Neural cell (in vitro differentiated cells): ENCODE data around the gene HLA-F. TPM values are rescaled to one million over a fixed set of nuclear protein-coding genes. Genes with fewer than 3 reads are reported as not detected.

Experiments used
- H2AFZ ChIP-seq: fragments of 200-600, 300-800 bp; sonication (generic), shearing (Covaris generic); 2 replicates; pipeline ENCODE4 v1.6.0; 2014; ENCODE audit warnings: low read depth, mild to moderate bottlenecking, antibody characterized with exemption, low read length, moderate library complexity
- H3F3A ChIP-seq: fragments of 200-600 bp; shearing (Covaris generic); 2 replicates; pipeline ENCODE4 v1.6.1; 2016; ENCODE audit warnings: mild to moderate bottlenecking, moderate library complexity, mixed read lengths, antibody characterized with exemption, low read length; ENCODE audit not compliant: insufficient read depth, poor library complexity, severe bottlenecking
- H3K27ac ChIP-seq: fragments of 200-600, 300-800 bp; sonication (generic), shearing (Covaris generic); 2 replicates; pipeline ENCODE4 v1.5.1; 2014; ENCODE audit warnings: mild to moderate bottlenecking, low read length, moderate library complexity
- H3K27me3 ChIP-seq: fragments of 300-800, 200-600 bp; sonication (generic), shearing (Covaris generic); 2 replicates; pipeline ENCODE4 v1.6.0; 2014; ENCODE audit warnings: mild to moderate bottlenecking, low read depth, low read length, moderate library complexity; ENCODE audit not compliant: insufficient read depth
- H3K36me3 ChIP-seq: fragments of 300-800, 200-600 bp; sonication (generic), shearing (Covaris generic); 2 replicates; pipeline ENCODE4 v1.5.1; 2014; ENCODE audit warnings: mild to moderate bottlenecking, antibody characterized with exemption, low read length, moderate library complexity; ENCODE audit not compliant: insufficient read depth
- H3K4me2 ChIP-seq: fragments of 300-800, 200-600 bp; sonication (generic), shearing (Covaris generic); 2 replicates; pipeline ENCODE4 v1.6.0; 2014; ENCODE audit warnings: mild to moderate bottlenecking, low read length
- H3K4me3 ChIP-seq: fragments of 300-800, 200-600 bp; sonication (generic), shearing (Covaris generic); 2 replicates; pipeline ENCODE4 v1.5.1; 2014; ENCODE audit warnings: mild to moderate bottlenecking, low read length, moderate library complexity
- H3K79me2 ChIP-seq: fragments of 200-600 bp; shearing (Covaris generic); replicated peaks from 2 replicates; pipeline ENCODE4 v1.6.0; 2014; ENCODE audit warnings: mild to moderate bottlenecking, low read length, moderate library complexity; ENCODE audit not compliant: insufficient read depth
- H3K9ac ChIP-seq: fragments of 300-800, 200-600 bp; sonication (generic), shearing (Covaris generic); 2 replicates; pipeline ENCODE4 v1.6.1; 2016; ENCODE audit warnings: mild to moderate bottlenecking, low read length, mixed read lengths
- H3K9me2 ChIP-seq: fragments of 200-600 bp; shearing (Covaris generic); 2 replicates; pipeline ENCODE4 v1.6.1; 2016; ENCODE audit warnings: mild to moderate bottlenecking, low read length, mixed read lengths; ENCODE audit not compliant: insufficient read depth
- H3K9me3 ChIP-seq: fragments of 200-600, 300-800 bp; sonication (generic), shearing (Covaris generic); 2 replicates; pipeline ENCODE4 v1.6.1; 2016; ENCODE audit warnings: mild to moderate bottlenecking, mixed run types, low read length, moderate library complexity, mixed read lengths
- H4K20me1 ChIP-seq: fragments of 200-600 bp; shearing (Covaris generic); 2 replicates; pipeline ENCODE4 v1.6.1; 2016; ENCODE audit warnings: mild to moderate bottlenecking, mixed run types; ENCODE audit not compliant: insufficient read depth
- EP300 ChIP-seq: fragments of 450-650 bp; conservative IDR thresholded peaks from 2 replicates; pipeline ENCODE4 v1.6.1; 2014; ENCODE audit warnings: antibody characterized with exemption, mild to moderate bottlenecking, moderate library complexity; ENCODE audit not compliant: poor library complexity, severe bottlenecking
- EZH2 ChIP-seq: fragments of 200-600, 300-800 bp; shearing (Covaris generic), sonication (generic); IDR thresholded peaks from 2 replicates; pipeline ENCODE4 v1.6.1; 2014; ENCODE audit warnings: antibody characterized with exemption, low read length, borderline replicate concordance, mild to moderate bottlenecking; ENCODE audit not compliant: insufficient read depth, poor library complexity, severe bottlenecking
- MXI1 ChIP-seq: fragments of 450-650 bp; conservative IDR thresholded peaks from 2 replicates; pipeline ENCODE4 v1.6.1; 2014; ENCODE audit warnings: antibody characterized with exemption, mild to moderate bottlenecking; ENCODE audit not compliant: poor library complexity, severe bottlenecking
- POLR2AphosphoS5 ChIP-seq: IDR thresholded peaks from 2 replicates; pipeline ENCODE4 v1.6.1; 2012
- RAD21 ChIP-seq: fragments of 450-650 bp; conservative IDR thresholded peaks from 2 replicates; pipeline ENCODE4 v1.6.1; 2014; ENCODE audit warnings: antibody characterized with exemption, mild to moderate bottlenecking, moderate library complexity
- SMC3 ChIP-seq: fragments of 450-650 bp; conservative IDR thresholded peaks from 2 replicates; pipeline ENCODE4 v1.6.1; 2014; ENCODE audit warnings: antibody characterized with exemption, mild to moderate bottlenecking, moderate library complexity; ENCODE audit not compliant: poor library complexity
- TAF1 ChIP-seq: IDR thresholded peaks from 2 replicates; pipeline ENCODE4 v1.6.1; 2012; ENCODE audit warnings: low read depth
- polyA plus RNA-seq: library from polyadenylated mRNA; depleted of rRNA; stranded (reverse); fragments of >200 nt; gene quantifications from 2 replicates; pipeline ENCODE4 v1.2.3, GENCODE V29; 2014
- TF ChIP-seq, protein P1 (sequence below): fragments of 450-650 bp; IDR thresholded peaks from 2 replicates; pipeline ENCODE4 v1.5.1; 2014; ENCODE audit warnings: antibody characterized with exemption, mild to moderate bottlenecking, moderate library complexity; ENCODE audit not compliant: poor library complexity, severe bottlenecking
- TF ChIP-seq, protein P2 (sequence below): IDR thresholded peaks from 2 replicates; pipeline ENCODE4 v1.6.1; 2012; ENCODE audit warnings: borderline replicate concordance

Gene HLA-F
- polyA plus RNA-seq, 1 donor from 2014 or later = not detected

DNA sequence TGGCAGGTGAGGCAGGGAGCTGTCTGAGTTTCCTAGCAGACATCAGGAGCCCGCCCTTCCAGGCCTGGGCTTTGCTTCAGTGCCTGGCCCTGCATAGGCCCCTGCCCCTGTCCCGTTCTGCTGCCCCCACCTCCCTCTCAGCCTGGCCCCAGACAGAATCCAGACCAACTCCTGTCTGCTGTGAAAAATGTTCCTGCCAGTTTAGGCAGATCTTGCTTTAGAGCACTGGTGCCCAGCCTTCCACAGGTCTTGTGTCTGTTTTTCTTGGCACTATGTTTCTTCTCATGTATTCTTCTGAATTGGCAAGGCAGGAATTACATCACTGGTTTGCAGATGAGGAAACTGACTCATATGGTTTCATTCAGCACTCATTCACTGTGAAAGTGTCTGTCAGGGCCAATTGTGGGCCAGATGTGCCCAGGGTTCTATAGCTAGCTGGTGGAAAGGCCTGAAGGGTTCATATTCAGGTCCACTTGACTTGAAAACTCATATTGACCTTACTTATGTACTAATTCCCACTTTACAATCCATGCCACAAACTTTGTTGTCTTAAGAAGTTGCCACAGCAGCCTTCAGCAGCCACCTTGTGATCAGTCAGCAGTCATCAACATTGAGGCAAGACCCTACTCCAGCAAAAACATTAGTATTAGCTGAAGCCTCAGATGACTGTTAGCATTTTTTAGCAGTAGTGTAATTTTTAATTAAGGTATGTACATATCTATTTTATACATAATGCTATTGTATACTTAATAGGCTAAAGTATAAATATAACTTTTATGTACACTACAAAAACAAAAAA is 40.5 kb downstream of the HLA-F start:
- TF ChIP-seq RAD21 (no peak), SMC3 (no peak), POLR2AphosphoS5 (no peak), MXI1 (no peak), TAF1 (no peak), EP300 (no peak), EZH2 (no peak)
- TF ChIP-seq, protein P1, sequence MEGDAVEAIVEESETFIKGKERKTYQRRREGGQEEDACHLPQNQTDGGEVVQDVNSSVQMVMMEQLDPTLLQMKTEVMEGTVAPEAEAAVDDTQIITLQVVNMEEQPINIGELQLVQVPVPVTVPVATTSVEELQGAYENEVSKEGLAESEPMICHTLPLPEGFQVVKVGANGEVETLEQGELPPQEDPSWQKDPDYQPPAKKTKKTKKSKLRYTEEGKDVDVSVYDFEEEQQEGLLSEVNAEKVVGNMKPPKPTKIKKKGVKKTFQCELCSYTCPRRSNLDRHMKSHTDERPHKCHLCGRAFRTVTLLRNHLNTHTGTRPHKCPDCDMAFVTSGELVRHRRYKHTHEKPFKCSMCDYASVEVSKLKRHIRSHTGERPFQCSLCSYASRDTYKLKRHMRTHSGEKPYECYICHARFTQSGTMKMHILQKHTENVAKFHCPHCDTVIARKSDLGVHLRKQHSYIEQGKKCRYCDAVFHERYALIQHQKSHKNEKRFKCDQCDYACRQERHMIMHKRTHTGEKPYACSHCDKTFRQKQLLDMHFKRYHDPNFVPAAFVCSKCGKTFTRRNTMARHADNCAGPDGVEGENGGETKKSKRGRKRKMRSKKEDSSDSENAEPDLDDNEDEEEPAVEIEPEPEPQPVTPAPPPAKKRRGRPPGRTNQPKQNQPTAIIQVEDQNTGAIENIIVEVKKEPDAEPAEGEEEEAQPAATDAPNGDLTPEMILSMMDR = no peak
- TF ChIP-seq, protein P2, sequence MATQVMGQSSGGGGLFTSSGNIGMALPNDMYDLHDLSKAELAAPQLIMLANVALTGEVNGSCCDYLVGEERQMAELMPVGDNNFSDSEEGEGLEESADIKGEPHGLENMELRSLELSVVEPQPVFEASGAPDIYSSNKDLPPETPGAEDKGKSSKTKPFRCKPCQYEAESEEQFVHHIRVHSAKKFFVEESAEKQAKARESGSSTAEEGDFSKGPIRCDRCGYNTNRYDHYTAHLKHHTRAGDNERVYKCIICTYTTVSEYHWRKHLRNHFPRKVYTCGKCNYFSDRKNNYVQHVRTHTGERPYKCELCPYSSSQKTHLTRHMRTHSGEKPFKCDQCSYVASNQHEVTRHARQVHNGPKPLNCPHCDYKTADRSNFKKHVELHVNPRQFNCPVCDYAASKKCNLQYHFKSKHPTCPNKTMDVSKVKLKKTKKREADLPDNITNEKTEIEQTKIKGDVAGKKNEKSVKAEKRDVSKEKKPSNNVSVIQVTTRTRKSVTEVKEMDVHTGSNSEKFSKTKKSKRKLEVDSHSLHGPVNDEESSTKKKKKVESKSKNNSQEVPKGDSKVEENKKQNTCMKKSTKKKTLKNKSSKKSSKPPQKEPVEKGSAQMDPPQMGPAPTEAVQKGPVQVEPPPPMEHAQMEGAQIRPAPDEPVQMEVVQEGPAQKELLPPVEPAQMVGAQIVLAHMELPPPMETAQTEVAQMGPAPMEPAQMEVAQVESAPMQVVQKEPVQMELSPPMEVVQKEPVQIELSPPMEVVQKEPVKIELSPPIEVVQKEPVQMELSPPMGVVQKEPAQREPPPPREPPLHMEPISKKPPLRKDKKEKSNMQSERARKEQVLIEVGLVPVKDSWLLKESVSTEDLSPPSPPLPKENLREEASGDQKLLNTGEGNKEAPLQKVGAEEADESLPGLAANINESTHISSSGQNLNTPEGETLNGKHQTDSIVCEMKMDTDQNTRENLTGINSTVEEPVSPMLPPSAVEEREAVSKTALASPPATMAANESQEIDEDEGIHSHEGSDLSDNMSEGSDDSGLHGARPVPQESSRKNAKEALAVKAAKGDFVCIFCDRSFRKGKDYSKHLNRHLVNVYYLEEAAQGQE = no peak
- Histone ChIP-seq H3K9me2 (no peaks in the 10 kb centered on the region), H3K4me2 (no peak overlapping the region), H3K9ac (no peak overlapping the region), H3K9me3 (no peaks in the 10 kb centered on the region), H3K4me3 (no peak overlapping the region), H3F3A (no peaks in the 10 kb centered on the region), H3K27me3 (no peaks in the 10 kb centered on the region), H4K20me1 (no peaks in the 10 kb centered on the region), H3K36me3 (no peaks in the 10 kb centered on the region), H3K79me2 (no peaks in the 10 kb centered on the region), H3K27ac (no peak overlapping the region), H2AFZ (no peak overlapping the region)

DNA sequence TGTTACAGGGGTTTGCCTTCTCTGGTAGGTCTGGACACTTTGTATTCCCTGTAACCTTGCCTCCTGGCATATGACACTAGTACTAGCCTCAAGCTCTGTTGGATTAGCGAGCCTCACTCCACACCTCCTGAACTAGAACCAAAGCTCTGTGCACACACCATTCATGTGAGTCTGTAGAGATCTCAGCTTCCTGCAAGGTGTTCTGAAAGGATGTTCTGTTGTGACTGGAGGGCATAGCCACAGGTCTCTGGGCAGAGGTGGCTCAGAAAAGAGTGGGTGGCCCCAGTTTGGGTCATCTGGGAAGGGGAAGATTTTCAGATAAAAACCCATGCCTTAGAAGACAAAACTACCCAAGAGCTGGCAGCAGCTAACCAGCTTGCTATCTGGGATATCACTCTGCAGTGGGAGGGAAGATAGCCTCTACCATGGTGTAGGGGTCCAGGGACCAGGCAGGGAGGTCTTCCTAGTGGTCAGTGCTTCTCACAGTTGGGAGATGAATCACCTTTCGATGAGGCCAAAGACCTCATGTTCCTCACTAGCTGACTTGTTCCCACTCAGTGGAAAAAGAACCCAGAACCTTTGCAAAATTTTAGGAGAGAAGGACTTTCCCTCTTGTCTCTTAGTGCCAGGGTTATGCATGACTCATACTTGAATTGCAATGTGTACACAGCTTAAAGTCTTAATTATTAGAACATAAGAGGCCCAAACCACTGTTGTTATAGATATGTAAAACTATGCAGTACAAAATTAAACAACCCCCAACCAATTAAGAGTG is 41.4 kb downstream of the HLA-F start:
- no peaks in the 10 kb centered on the region for H3K79me2 ChIP-seq
- no peaks in the 10 kb centered on the region for H3K27me3 ChIP-seq
- H3K9ac ChIP-seq = no peak overlapping the region
- TF ChIP-seq SMC3 (no peak), RAD21 (no peak), TAF1 (no peak), EP300 (no peak)
- TF ChIP-seq, protein P1 = no peak
- TF ChIP-seq, protein P2 = no peak
- no peak overlapping the region for H3K4me3 ChIP-seq
- no peak overlapping the region for H2AFZ ChIP-seq
- H3K36me3 ChIP-seq = no peaks in the 10 kb centered on the region
- H3K9me3 ChIP-seq = no peaks in the 10 kb centered on the region
- H3K4me2 ChIP-seq = no peak overlapping the region
- H3F3A ChIP-seq = no peaks in the 10 kb centered on the region
- H3K27ac ChIP-seq = no peak overlapping the region
- H4K20me1 ChIP-seq = no peaks in the 10 kb centered on the region
- H3K9me2 ChIP-seq = no peaks in the 10 kb centered on the region
